H1 (cell line): Measurements from ENCODE around the gene LAS1L. TPM values are rescaled to one million over a fixed set of nuclear protein-coding genes. Genes with fewer than 3 reads are reported as not detected.
"Not testable (repeated sequence)": the region's sequence is repeated elsewhere in the genome, so short reads cannot be mapped to it uniquely, and the experiment has no call there.

Experiments
- CTCF ChIA-PET: fragments of 300-600 bp; sonication (Branson Sonifier 250); formaldehyde crosslinking; loops from one replicate; lab custom pipeline; 2021; ENCODE audit not compliant: partially characterized antibody; lab: Charles Lee
- POLR2A ChIA-PET: fragments of 300-600 bp; sonication (Branson Sonifier 250); formaldehyde crosslinking; loops from one replicate; lab custom pipeline; 2021; ENCODE audit warnings: inconsistent platforms; ENCODE audit not compliant: partially characterized antibody; lab: Charles Lee
- DNase-seq, 2 experiments: peaks; one replicate each; pipeline versions ENCODE4 v3.0.0 to v3.0.0-alpha.2; 2010 to 2022; ENCODE audit warnings: low spot score in 2 of 2, low read depth in 1 of 2, mixed read lengths in 1 of 2
- FAIRE-seq: peaks from 2 replicates; lab custom pipeline; 2011; peaks lifted over from hg19 to GRCh38; lab: Jason Lieb, UNC
- H2AFZ ChIP-seq: 2 replicates; pipeline ENCODE4 v1.8.1; 2012; ENCODE audit warnings: low read length, inconsistent platforms
- H2AK5ac ChIP-seq: 2 replicates; pipeline ENCODE4 v1.6.1; 2013; ENCODE audit warnings: low read depth, low read length
- H2BK120ac ChIP-seq: replicated peaks from 2 replicates; pipeline ENCODE3; 2013; ENCODE audit warnings: low read depth, low read length, inconsistent platforms
- H2BK12ac ChIP-seq: 2 replicates; pipeline ENCODE4 v1.6.1; 2013; ENCODE audit warnings: low read depth, low read length
- H2BK15ac ChIP-seq: 2 replicates; pipeline ENCODE4 v1.6.1; 2013; ENCODE audit warnings: low read length
- H2BK20ac ChIP-seq: 2 replicates; pipeline ENCODE4 v1.6.1; 2013; ENCODE audit warnings: low read length
- H2BK5ac ChIP-seq: 2 replicates; pipeline ENCODE4 v1.6.1; 2013; ENCODE audit warnings: low read depth, low read length
- H3K14ac ChIP-seq: 2 replicates; pipeline ENCODE4 v1.6.1; 2013; ENCODE audit warnings: inconsistent platforms; ENCODE audit not compliant: insufficient read length
- H3K18ac ChIP-seq: 2 replicates; pipeline ENCODE4 v1.6.1; 2013; ENCODE audit warnings: low read length; ENCODE audit errors: extremely low read depth
- H3K23ac ChIP-seq: 2 replicates; pipeline ENCODE4 v1.6.1; 2013; ENCODE audit warnings: inconsistent platforms; ENCODE audit not compliant: insufficient read length
- H3K23me2 ChIP-seq: 2 replicates; pipeline ENCODE4 v1.6.1; 2013; ENCODE audit warnings: low read depth, low read length
- H3K27ac ChIP-seq: 2 replicates; pipeline ENCODE4 v1.6.1; 2011; ENCODE audit warnings: low read depth, low read length, inconsistent platforms
- H3K27me3 ChIP-seq, 4 experiments: replicated peaks in 1 of 4; 1 replicate in 1 of 4; 2 replicates in 3 of 4; pipeline versions ENCODE4 v1.6.1 to v1.8.1; 2011 to 2013; ENCODE audit warnings: low read length in 3 of 4, mild to moderate bottlenecking in 3 of 4, inconsistent platforms in 2 of 4, mixed read lengths in 2 of 4, moderate library complexity in 1 of 4; ENCODE audit not compliant: control insufficient read depth in 3 of 4, insufficient read depth in 3 of 4; ENCODE audit errors: extremely low read depth in 1 of 4
- H3K36me3 ChIP-seq, 4 experiments: 2 replicates each; pipeline versions ENCODE4 v1.6.1 to v1.8.1; 2011 to 2013; ENCODE audit warnings: mild to moderate bottlenecking in 4 of 4, low read length in 3 of 4, moderate library complexity in 2 of 4, control low read depth in 1 of 4, inconsistent platforms in 1 of 4; ENCODE audit not compliant: insufficient read depth in 4 of 4, control insufficient read depth in 2 of 4
- H3K4ac ChIP-seq: replicated peaks from 2 replicates; pipeline ENCODE3; 2013; ENCODE audit warnings: low read length, low read depth, mixed read lengths, inconsistent platforms; ENCODE audit not compliant: insufficient read length
- H3K4me1 ChIP-seq, 4 experiments: replicated peaks in 1 of 4; 1 replicate in 1 of 4; 2 replicates in 3 of 4; pipeline versions ENCODE4 v1.6.1 to v1.8.1; 2011 to 2013; ENCODE audit warnings: low read length in 3 of 4, inconsistent platforms in 2 of 4, mixed read lengths in 1 of 4; ENCODE audit not compliant: insufficient read depth in 4 of 4, control insufficient read depth in 3 of 4
- H3K4me2 ChIP-seq, 2 experiments: 2 replicates each; pipeline versions ENCODE4 v1.6.1 to v1.8.1; 2011 to 2013; ENCODE audit warnings: low read depth in 2 of 2, low read length in 2 of 2, control low read depth in 1 of 2, inconsistent platforms in 1 of 2, mild to moderate bottlenecking in 1 of 2; ENCODE audit not compliant: insufficient read depth in 1 of 2
- H3K4me3 ChIP-seq, 4 experiments: fragments of 200-600, 300-600 bp in 1 of 4; sonication (generic), shearing (Covaris generic), sonication (Bioruptor Twin) in 1 of 4; 2 replicates each; pipeline versions ENCODE4 v1.5.1 to v1.8.1; 2011 to 2016; ENCODE audit warnings: low read length in 4 of 4, low read depth in 3 of 4, control low read depth in 2 of 4, inconsistent platforms in 2 of 4, mild to moderate bottlenecking in 2 of 4, mixed read lengths in 1 of 4, moderate library complexity in 1 of 4; ENCODE audit not compliant: insufficient read depth in 2 of 4; ENCODE audit errors: extremely low read depth in 1 of 4
- H3K56ac ChIP-seq: replicated peaks from 2 replicates; pipeline ENCODE3; 2013; ENCODE audit warnings: low read depth, mild to moderate bottlenecking, mixed read lengths, low read length, inconsistent platforms; ENCODE audit not compliant: insufficient read length
- H3K79me1 ChIP-seq: 2 replicates; pipeline ENCODE4 v1.6.1; 2013; ENCODE audit warnings: low read depth, low read length, control low read depth
- H3K79me2 ChIP-seq, 2 experiments: 2 replicates each; pipeline versions ENCODE4 v1.6.1 to v1.8.1; 2012 to 2013; ENCODE audit warnings: low read length in 2 of 2, mild to moderate bottlenecking in 2 of 2, inconsistent platforms in 1 of 2; ENCODE audit not compliant: insufficient read depth in 2 of 2, control insufficient read depth in 1 of 2
- H3K9ac ChIP-seq, 4 experiments: replicated peaks in 1 of 4; 1 replicate in 1 of 4; 2 replicates in 3 of 4; pipeline versions ENCODE4 v1.6.1 to v1.8.1; 2011 to 2013; ENCODE audit warnings: low read depth in 3 of 4, low read length in 3 of 4, control low read depth in 2 of 4, mild to moderate bottlenecking in 2 of 4, moderate library complexity in 2 of 4, inconsistent platforms in 1 of 4; ENCODE audit errors: extremely low read depth in 1 of 4
- H3K9me3 ChIP-seq, 2 experiments: 2 replicates each; pipeline versions ENCODE4 v1.6.1 to v1.8.1; 2012 to 2013; ENCODE audit warnings: mild to moderate bottlenecking in 2 of 2, moderate library complexity in 2 of 2, control low read depth in 1 of 2, inconsistent platforms in 1 of 2, low read depth in 1 of 2, low read length in 1 of 2, mixed read lengths in 1 of 2; ENCODE audit not compliant: insufficient read depth in 2 of 2
- H4K20me1 ChIP-seq, 2 experiments: replicated peaks in 1 of 2; 2 replicates each; pipeline versions ENCODE3 to v1.8.1; 2011 to 2013; ENCODE audit warnings: inconsistent platforms in 2 of 2, low read length in 2 of 2, mild to moderate bottlenecking in 1 of 2; ENCODE audit not compliant: insufficient read depth in 2 of 2, control insufficient read depth in 1 of 2
- H4K5ac ChIP-seq: 2 replicates; pipeline ENCODE4 v1.6.1; 2013; ENCODE audit warnings: low read length, low read depth, mixed read lengths, inconsistent platforms; ENCODE audit not compliant: insufficient read length
- H4K8ac ChIP-seq: 2 replicates; pipeline ENCODE4 v1.8.0; 2013; ENCODE audit warnings: mild to moderate bottlenecking, moderate library complexity, low read length, inconsistent platforms; ENCODE audit not compliant: insufficient read depth; ENCODE audit errors: extremely low read depth
- H4K91ac ChIP-seq: replicated peaks from 2 replicates; pipeline ENCODE3; 2013; ENCODE audit warnings: low read length, mixed read lengths, inconsistent platforms; ENCODE audit not compliant: insufficient read length
- KDM5A ChIP-seq: fragments of 200-600 bp; IDR thresholded peaks from 2 replicates; pipeline ENCODE4 v1.7.1; 2012; ENCODE audit warnings: mild to moderate bottlenecking, low read length, inconsistent platforms, mixed read lengths
- POU5F1 ChIP-seq: IDR thresholded peaks from 2 replicates; pipeline ENCODE4 v1.6.1; 2011; ENCODE audit warnings: low read depth, mild to moderate bottlenecking, low read length, moderate library complexity
- TAF7 ChIP-seq: optimal IDR thresholded peaks from 2 replicates; pipeline ENCODE3; 2011; ENCODE audit warnings: low read depth, mild to moderate bottlenecking, inconsistent platforms, low read length, moderate library complexity, borderline replicate concordance
- WGBS, 2 experiments: shearing (Covaris generic) in 1 of 2; methylation state at CpG; one replicate each; pipeline versions ENCODE4 v1.1.6 to v1.1.7; 2013 to 2015; ENCODE audit warnings: low lambda C conversion rate in 2 of 2, mixed read lengths in 2 of 2, inconsistent platforms in 1 of 2, low coverage in 1 of 2, missing lambda C conversion rate in 1 of 2; ENCODE audit not compliant: insufficient replicate concordance in 2 of 2, insufficient coverage in 1 of 2, insufficient read length in 1 of 2; ENCODE audit errors: extremely low coverage in 1 of 2, missing lambda C conversion rate in 1 of 2; 5-methylcytosine and 5-hydroxymethylcytosine counted together
- polyA plus RNA-seq, 7 experiments: library from polyadenylated mRNA; depleted of rRNA in 3 of 7; stranded (reverse) in 5 of 7; unstranded in 2 of 7; fragments of >200 nt in 5 of 7; fragments of 200-250 nt in 2 of 7; gene quantifications; 1 replicate in 5 of 7; 2 replicates in 1 of 7; 4 replicates in 1 of 7; pipeline versions ENCODE4 v1.2.1 to v1.2.3, GENCODE V29; 2011 to 2013; ENCODE audit warnings: missing spikeins in 2 of 7, mixed read lengths in 2 of 7
- total RNA-seq: library from RNA; stranded (reverse); fragmentation: NEBNext Ultra II Directional; extraction: Animal tissue kit (Norgen Biotek cat#: 25700); gene quantifications from 2 replicates; pipeline ENCODE4 v1.2.1, GENCODE V29; 2021
- TF ChIP-seq, protein P1 (sequence below), 3 experiments: IDR thresholded peaks; 1 replicate in 2 of 3; 2 replicates in 1 of 3; pipeline versions ENCODE4 v1.5.1 to v1.6.1; 2011; ENCODE audit warnings: low read length in 3 of 3, mild to moderate bottlenecking in 3 of 3, inconsistent platforms in 2 of 3, low read depth in 1 of 3, moderate library complexity in 1 of 3; ENCODE audit not compliant: insufficient read depth in 1 of 3; ENCODE audit errors: control extremely low read depth in 1 of 3

The LAS1L gene
- total and polyA plus RNA-seq, 2 of the 8 experiments (the other 6 are each of a cell fraction or from before 2014, with no cell fraction given), result 39.5 to 65.0 TPM

DNA sequence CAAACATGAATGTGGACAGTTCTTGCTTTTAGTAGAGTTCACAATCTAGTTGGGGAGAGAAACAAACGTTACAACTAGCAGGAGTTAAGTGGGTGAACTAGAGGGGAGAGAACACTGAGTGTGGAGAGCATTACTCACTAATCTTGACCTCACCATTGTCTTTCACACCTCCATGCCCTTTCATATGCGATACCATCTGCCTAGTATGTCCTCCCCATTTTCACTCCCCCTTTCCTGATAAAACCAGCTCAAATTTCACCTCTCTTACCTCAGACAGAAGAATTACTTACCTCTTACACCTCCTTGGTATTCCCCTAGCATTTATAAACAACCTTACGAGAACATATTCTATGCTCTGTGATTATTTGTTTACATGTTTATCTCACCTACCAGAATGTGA is 53.6 kb downstream of the LAS1L start (continued):
- TF ChIP-seq, protein P1, sequence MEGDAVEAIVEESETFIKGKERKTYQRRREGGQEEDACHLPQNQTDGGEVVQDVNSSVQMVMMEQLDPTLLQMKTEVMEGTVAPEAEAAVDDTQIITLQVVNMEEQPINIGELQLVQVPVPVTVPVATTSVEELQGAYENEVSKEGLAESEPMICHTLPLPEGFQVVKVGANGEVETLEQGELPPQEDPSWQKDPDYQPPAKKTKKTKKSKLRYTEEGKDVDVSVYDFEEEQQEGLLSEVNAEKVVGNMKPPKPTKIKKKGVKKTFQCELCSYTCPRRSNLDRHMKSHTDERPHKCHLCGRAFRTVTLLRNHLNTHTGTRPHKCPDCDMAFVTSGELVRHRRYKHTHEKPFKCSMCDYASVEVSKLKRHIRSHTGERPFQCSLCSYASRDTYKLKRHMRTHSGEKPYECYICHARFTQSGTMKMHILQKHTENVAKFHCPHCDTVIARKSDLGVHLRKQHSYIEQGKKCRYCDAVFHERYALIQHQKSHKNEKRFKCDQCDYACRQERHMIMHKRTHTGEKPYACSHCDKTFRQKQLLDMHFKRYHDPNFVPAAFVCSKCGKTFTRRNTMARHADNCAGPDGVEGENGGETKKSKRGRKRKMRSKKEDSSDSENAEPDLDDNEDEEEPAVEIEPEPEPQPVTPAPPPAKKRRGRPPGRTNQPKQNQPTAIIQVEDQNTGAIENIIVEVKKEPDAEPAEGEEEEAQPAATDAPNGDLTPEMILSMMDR (IDR thresholded peaks at IDR 0.05; ENCODE audit: control extremely low read depth in 1 of 3, insufficient read depth in 1 of 3, low read depth in 1 of 3, low read length in 3 of 3), result no peak
- TF ChIP-seq KDM5A (no peak), POU5F1 (no peak), TAF7 (no peak)

DNA sequence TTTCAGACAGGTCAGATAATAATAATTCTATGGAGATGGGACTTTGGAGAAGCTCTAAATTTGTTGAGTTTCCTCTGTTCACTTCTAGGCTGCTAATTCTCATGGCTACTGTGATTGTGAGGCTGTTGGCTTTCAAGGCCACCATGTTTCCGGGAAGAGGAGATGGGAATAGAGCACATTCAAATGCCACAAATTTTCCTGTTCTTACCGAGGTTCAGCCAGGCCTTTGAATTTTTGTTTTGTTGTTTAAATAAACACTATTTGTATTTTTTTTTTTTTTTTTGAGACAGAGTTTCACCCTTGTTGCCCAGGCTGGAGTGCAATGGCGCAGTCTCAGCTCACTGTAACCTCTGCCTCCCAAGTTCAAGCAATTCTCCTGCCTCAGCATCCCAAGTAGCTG is 55.5 kb downstream of the LAS1L start:
- H3K79me1 ChIP-seq, H2BK5ac ChIP-seq, H3K9ac ChIP-seq, H3K27ac ChIP-seq, H2BK12ac ChIP-seq, H4K91ac ChIP-seq, H2BK120ac ChIP-seq, H3K23me2 ChIP-seq, H3K23ac ChIP-seq, H2BK15ac ChIP-seq, DNase-seq, H4K8ac ChIP-seq, H3K4ac ChIP-seq, H2AK5ac ChIP-seq, H3K9me3 ChIP-seq, H3K4me2 ChIP-seq, H2AFZ ChIP-seq, H3K4me3 ChIP-seq, H3K56ac ChIP-seq, H3K18ac ChIP-seq, H3K14ac ChIP-seq, H2BK20ac ChIP-seq, H3K4me1 ChIP-seq, H3K79me2 ChIP-seq, H3K36me3 ChIP-seq, H4K20me1 ChIP-seq, H4K5ac ChIP-seq, H3K27me3 ChIP-seq, FAIRE-seq: not testable (repeated sequence)
- 90% methylated on average over 2 of the region's 3 CpGs; no CpG with 5 or more reads in 1 of the 2 experiments for WGBS, 2 experiments
- CTCF ChIA-PET, result interaction anchor here (0.7 to 1.4 kb wide), 2 partner anchors 10 to 498 kb away, joined by 4 to 5 read pairs; no protein-coding TSS in a partner anchor
- POLR2A ChIA-PET, result interaction anchor here (1.1 kb wide), 1 partner anchor 1074 kb away, joined by 3 read pairs; no protein-coding TSS in a partner anchor
